ENCODE data around the gene AGPAT2. TPM values are rescaled to one million over a fixed set of nuclear protein-coding genes. Genes with fewer than 3 reads are reported as not detected.

The AGPAT2 gene
- total RNA-seq, 4 donors from 2014 or later: 19.0 to 77.4 (median 36.0) TPM

GRCh38 chr9:136710543-136710942, 23.3 kb upstream of the AGPAT2 start:
- no peaks in the 10 kb centered on the region for H3K9me3 ChIP-seq
- H3K27ac ChIP-seq: no peak overlapping the region
- H3K4me3 ChIP-seq: no peak overlapping the region
- no peak for ATAC-seq
- peaks cover 0 to 10% of the 10 kb centered on the region in 2 donors for H3K4me1 ChIP-seq
- in situ Hi-C loops (cut with MboI; ENCODE audit: low sequenced_read_pairs in 4 of 4): no loop called here
- intact Hi-C loops (cut with DNase I; ENCODE audit: low total_unique reads): no loop called here
- DNase-seq: no peak
- no peaks in the 10 kb centered on the region for H3K36me3 ChIP-seq
- TF ChIP-seq CTCF (IDR thresholded peaks at IDR 0.05 in 4 of 5, conservative IDR thresholded peaks at IDR 0.05 in 1 of 5) (no peak), POLR2A (IDR thresholded peaks at IDR 0.05) (no peak)
- H3K27me3 ChIP-seq: peaks cover 24 to 37% (median 36%) of the 10 kb centered on the region in 3 donors

GRCh38 chr9:136709454-136710109, 22.3 kb upstream of the AGPAT2 start:
- DNase-seq (no peak), ATAC-seq (no peak)
- H3K27me3 ChIP-seq: peaks cover 19 to 29% (median 28%) of the 10 kb centered on the region in 3 donors
- in situ Hi-C loops (cut with MboI; ENCODE audit: low sequenced_read_pairs in 4 of 4) (no loop called here), intact Hi-C loops (cut with DNase I; ENCODE audit: low total_unique reads) (no loop called here)
- H3K4me1 ChIP-seq: peaks cover 0 to 5% of the 10 kb centered on the region in 2 donors
- H3K4me3 ChIP-seq: no peak overlapping the region
- no peak overlapping the region for H3K27ac ChIP-seq
- H3K36me3 ChIP-seq: no peaks in the 10 kb centered on the region
- H3K9me3 ChIP-seq: no peaks in the 10 kb centered on the region
- TF ChIP-seq POLR2A (IDR thresholded peaks at IDR 0.05) (no peak), CTCF (IDR thresholded peaks at IDR 0.05 in 4 of 5, conservative IDR thresholded peaks at IDR 0.05 in 1 of 5) (no peak)

- TF ChIP-seq CTCF (IDR thresholded peaks at IDR 0.05 in 4 of 5, conservative IDR thresholded peaks at IDR 0.05 in 1 of 5) (no peak), POLR2A (IDR thresholded peaks at IDR 0.05) (no peak)
- ATAC-seq: no peak
- H3K36me3 ChIP-seq: no peaks in the 10 kb centered on the region
- no peaks in the 10 kb centered on the region for H3K9me3 ChIP-seq
- DNase-seq: no peak
- intact Hi-C loops (cut with DNase I; ENCODE audit: low total_unique reads) (no loop called here), in situ Hi-C loops (cut with MboI; ENCODE audit: low sequenced_read_pairs in 4 of 4) (no loop called here)
- no peak overlapping the region for H3K4me3 ChIP-seq
- peaks cover 0 to 4% of the 10 kb centered on the region in 2 donors for H3K4me1 ChIP-seq
- H3K27ac ChIP-seq: no peak overlapping the region
- peaks cover 8 to 13% (median 13%) of the 10 kb centered on the region in 3 donors for H3K27me3 ChIP-seq
Measured at GRCh38 chr9:136707849-136708517, 20.7 kb upstream of the AGPAT2 start.

GRCh38 chr9:136707011-136707410, 19.8 kb upstream of the AGPAT2 start:
- no peak for ATAC-seq
- intact Hi-C loops (cut with DNase I; ENCODE audit: low total_unique reads) (no loop called here), in situ Hi-C loops (cut with MboI; ENCODE audit: low sequenced_read_pairs in 4 of 4) (no loop called here)
- H3K27ac ChIP-seq: no peak overlapping the region
- TF ChIP-seq POLR2A (IDR thresholded peaks at IDR 0.05): no peak
- TF ChIP-seq CTCF (IDR thresholded peaks at IDR 0.05 in 4 of 5, conservative IDR thresholded peaks at IDR 0.05 in 1 of 5): no peak
- H3K27me3 ChIP-seq: peaks cover 6 to 8% (median 7%) of the 10 kb centered on the region in 3 donors
- H3K4me1 ChIP-seq: no peaks in the 10 kb centered on the region
- H3K4me3 ChIP-seq: no peak overlapping the region
- no peaks in the 10 kb centered on the region for H3K9me3 ChIP-seq
- no peaks in the 10 kb centered on the region for H3K36me3 ChIP-seq
- no peak for DNase-seq
